Breast epithelium (tissue), 4 donors: ENCODE data around the gene BCAS3. TPM values are rescaled to one million over a fixed set of nuclear protein-coding genes. Genes with fewer than 3 reads are reported as not detected.

Source experiments
- DNase-seq, 2 donors: peaks; one replicate each; pipeline ENCODE4 v3.0.0-alpha.2; 2019; ENCODE audit warnings: low spot score in 2 of 2
- H3K27ac ChIP-seq, 2 donors: fragments of 200-600 bp; sonication (generic) in 1 of 2; one replicate each; pipeline ENCODE4 v1.5.1; 2016 to 2019; ENCODE audit warnings: mild to moderate bottlenecking in 1 of 2
- H3K27me3 ChIP-seq, 2 donors: fragments of 200-600 bp; sonication (generic) in 1 of 2; one replicate each; pipeline versions ENCODE4 v1.5.1 to v1.6.0; 2017 to 2019; ENCODE audit warnings: control low read depth in 1 of 2, mild to moderate bottlenecking in 1 of 2
- H3K36me3 ChIP-seq: fragments of 200-600 bp; one replicate; pipeline ENCODE4 v1.5.1; 2019
- H3K4me1 ChIP-seq, 2 donors: fragments of 200-600 bp; sonication (generic); one replicate each; pipeline ENCODE4 v1.5.1; 2016 to 2019; ENCODE audit warnings: control low read depth in 1 of 2
- H3K4me3 ChIP-seq, 3 donors: fragments of 200-600 bp; sonication (generic); 1 replicate in 2 of 3; 2 replicates in 1 of 3; pipeline ENCODE4 v1.5.1; 2016 to 2019; ENCODE audit warnings: mild to moderate bottlenecking in 3 of 3, moderate library complexity in 2 of 3
- H3K9me3 ChIP-seq, 2 donors: fragments of 200-600 bp; sonication (generic) in 1 of 2; one replicate each; pipeline ENCODE4 v1.5.1; 2016 to 2019; ENCODE audit warnings: control low read depth in 1 of 2
- CTCF ChIP-seq, 3 donors: fragments of 450-650 bp; IDR thresholded peaks; one replicate each; pipeline ENCODE4 v1.5.1; 2016 to 2017; ENCODE audit warnings: antibody characterized with exemption in 3 of 3, mild to moderate bottlenecking in 3 of 3, moderate library complexity in 3 of 3
- POLR2A ChIP-seq: fragments of 450-650 bp; IDR thresholded peaks from one replicate; pipeline ENCODE4 v1.6.1; 2016; ENCODE audit warnings: antibody characterized with exemption, mild to moderate bottlenecking, moderate library complexity
- POLR2AphosphoS5 ChIP-seq, 3 donors: sonication (generic); formaldehyde crosslinking; IDR thresholded peaks; one replicate each; pipeline ENCODE4 v1.6.1; 2017; ENCODE audit warnings: antibody characterized with exemption in 3 of 3
- intact Hi-C: fragments of 100-400 bp; cut with DNase I; formaldehyde crosslinking; loops from one replicate; pipeline ENCODE4 v1.15.1; 2023; ENCODE audit warnings: low total_unique reads
- total RNA-seq, 3 donors: library from RNA; depleted of rRNA; stranded (reverse); fragments of >200 nt; gene quantifications; one replicate each; pipeline ENCODE4 v1.1.0, GENCODE V29; 2016

BCAS3 gene
- total RNA-seq, 3 donors from 2014 or later, result 30.8 to 47.9 (median 31.2) TPM

DNA sequence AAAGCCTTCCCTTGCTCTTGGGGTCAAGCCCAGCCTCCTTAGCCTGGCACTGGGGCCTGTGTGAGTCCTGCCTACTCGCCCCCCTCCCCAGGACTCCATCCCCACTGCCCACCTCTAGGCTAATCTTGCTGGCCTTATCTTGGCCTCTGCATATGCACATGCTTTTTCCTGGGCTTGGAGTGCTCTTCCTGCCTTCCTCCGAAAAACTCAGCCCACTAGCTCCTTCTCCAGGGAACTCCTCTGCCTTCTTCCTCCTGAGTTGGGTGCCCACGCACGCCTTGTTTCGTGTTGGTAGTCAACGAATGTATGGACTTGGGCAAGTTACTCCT lies 738.5 kb downstream of the BCAS3 start:
- no peak for TF ChIP-seq POLR2AphosphoS5 (IDR thresholded peaks at IDR 0.05)
- no peak for TF ChIP-seq POLR2A
- no peak for TF ChIP-seq CTCF (IDR thresholded peaks at IDR 0.05)
- DNase-seq, result peak in 1 of 2 donors; percentile 15
- intact Hi-C loops, result no loop called here
- Histone ChIP-seq H3K36me3 (no peaks in the 10 kb centered on the region), H3K4me1 (peaks cover 2 to 10% of the 10 kb centered on the region in 2 donors), H3K27me3 (peaks cover 0 to 5% of the 10 kb centered on the region in 2 donors), H3K27ac (peak overlapping the region; percentile 64 to 94), H3K4me3 (peak overlapping the region in 2 of 3 donors; percentile 34 to 63), H3K9me3 (peaks cover 0 to 2% of the 10 kb centered on the region in 2 donors)

DNA sequence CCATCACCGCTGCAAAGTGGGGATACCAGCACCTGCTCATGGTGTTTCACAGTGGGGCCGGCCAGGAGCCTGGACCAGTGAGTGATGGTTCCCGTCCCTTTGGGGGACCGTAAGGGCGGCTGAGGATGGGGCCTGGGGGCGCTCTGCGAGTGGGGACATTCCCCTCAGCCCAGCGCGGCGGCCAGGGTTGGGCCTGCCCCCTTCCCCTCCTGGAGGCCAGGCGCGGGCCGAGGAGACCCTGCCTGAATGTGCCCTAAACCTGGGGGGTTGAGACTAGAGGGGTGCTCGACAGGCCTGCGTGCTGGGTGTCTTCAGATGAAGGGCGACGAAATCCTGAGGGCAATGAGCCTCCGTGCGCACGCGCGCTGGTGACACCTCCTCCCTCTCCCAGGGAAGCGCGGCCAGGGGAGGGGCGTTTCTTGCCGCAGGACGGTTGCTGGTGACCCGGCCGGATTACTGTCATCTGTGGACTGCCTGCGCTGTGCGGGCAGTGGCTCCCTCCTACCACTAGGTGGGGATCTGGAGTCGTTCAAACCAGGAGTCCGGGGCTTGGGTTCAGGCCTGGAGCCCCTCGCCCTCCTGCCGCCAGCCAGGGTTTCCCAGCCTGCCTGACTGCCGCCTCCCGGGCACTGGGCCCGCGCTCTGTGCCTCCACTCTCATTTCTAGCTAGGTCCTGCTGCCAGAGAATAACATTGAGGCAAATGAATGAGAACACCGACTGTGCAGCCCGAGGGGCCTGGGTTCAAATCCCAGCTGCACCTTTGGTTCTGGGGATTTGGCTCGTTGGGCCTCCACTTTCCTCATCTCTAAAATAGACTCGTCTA lies 739.1 kb downstream of the BCAS3 start:
- intact Hi-C loops, result no loop called here

GRCh38 chr17:61418449-61418848 lies 740.8 kb downstream of the BCAS3 start:
- peaks cover 0 to 22% of the 10 kb centered on the region in 2 donors for H3K27me3 ChIP-seq
- DNase-seq, result no peak
- intact Hi-C loops, result no loop called here
- peaks cover 0 to 10% of the 10 kb centered on the region in 2 donors for H3K4me1 ChIP-seq
- no peak overlapping the region for H3K27ac ChIP-seq
- H3K9me3 ChIP-seq, result no peaks in the 10 kb centered on the region
- H3K4me3 ChIP-seq, result no peak overlapping the region
- H3K36me3 ChIP-seq, result no peaks in the 10 kb centered on the region
- TF ChIP-seq CTCF (IDR thresholded peaks at IDR 0.05) (no peak), POLR2AphosphoS5 (IDR thresholded peaks at IDR 0.05) (no peak), POLR2A (no peak)

More for the DNA sequence above, 739.1 kb downstream of the BCAS3 start:
- DNase-seq, result peak; percentile 62 to 81
- Histone ChIP-seq H3K9me3 (no peaks in the 10 kb centered on the region), H3K36me3 (no peaks in the 10 kb centered on the region), H3K4me1 (peaks cover 0 to 10% of the 10 kb centered on the region in 2 donors), H3K27ac (peak overlapping the region; percentile 64 to 94), H3K4me3 (peak overlapping the region in 2 of 3 donors; percentile 34 to 63), H3K27me3 (peaks cover 0 to 10% of the 10 kb centered on the region in 2 donors)
- TF ChIP-seq CTCF (IDR thresholded peaks at IDR 0.05) (peak; percentile 83 to 93 (median 91)), POLR2A (no peak), POLR2AphosphoS5 (IDR thresholded peaks at IDR 0.05) (no peak)

- TF ChIP-seq CTCF (IDR thresholded peaks at IDR 0.05), result no peak
- TF ChIP-seq POLR2AphosphoS5 (IDR thresholded peaks at IDR 0.05), result no peak
- TF ChIP-seq POLR2A, result no peak
- peaks cover 0 to 31% of the 10 kb centered on the region in 2 donors for H3K27me3 ChIP-seq
- no peak overlapping the region for H3K27ac ChIP-seq
- H3K4me3 ChIP-seq, result no peak overlapping the region
- no peaks in the 10 kb centered on the region for H3K36me3 ChIP-seq
- no peak for DNase-seq
- intact Hi-C loops, result no loop called here
- H3K4me1 ChIP-seq, result peaks cover 0 to 10% of the 10 kb centered on the region in 2 donors
- H3K9me3 ChIP-seq, result no peaks in the 10 kb centered on the region
These were observed 741.9 kb downstream of the BCAS3 start for GRCh38 chr17:61419496-61420046.

DNA sequence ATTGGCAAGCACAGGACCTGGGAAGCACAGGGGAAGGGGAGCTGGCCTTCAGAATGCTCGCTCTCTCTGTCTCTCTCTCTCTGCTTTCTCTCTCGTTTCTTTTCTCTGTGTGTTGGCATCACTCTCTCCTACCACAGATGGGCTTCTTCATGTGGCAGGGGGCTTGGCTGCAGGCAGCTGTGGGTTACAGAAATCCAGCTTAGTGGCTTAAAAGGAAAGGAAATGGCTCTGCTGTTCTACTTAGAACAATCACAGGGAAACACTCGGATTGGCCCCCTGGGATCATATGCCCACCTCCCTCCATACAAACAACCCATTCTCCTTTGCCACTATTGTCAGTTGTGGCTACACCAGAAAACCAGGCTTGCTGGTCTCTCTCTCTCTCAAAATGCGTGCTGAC lies 742.4 kb downstream of the BCAS3 start:
- TF ChIP-seq CTCF (IDR thresholded peaks at IDR 0.05), result no peak
- TF ChIP-seq POLR2AphosphoS5 (IDR thresholded peaks at IDR 0.05), result no peak
- no peak for TF ChIP-seq POLR2A
- Histone ChIP-seq H3K9me3 (no peaks in the 10 kb centered on the region), H3K4me1 (peaks cover 0 to 10% of the 10 kb centered on the region in 2 donors), H3K36me3 (no peaks in the 10 kb centered on the region), H3K27ac (no peak overlapping the region), H3K4me3 (no peak overlapping the region), H3K27me3 (peaks cover 0 to 36% of the 10 kb centered on the region in 2 donors)
- no peak for DNase-seq
- intact Hi-C loops, result no loop called here
